ENCODE measurements around the gene XPR1. TPM values are rescaled to one million over a fixed set of nuclear protein-coding genes. Genes with fewer than 3 reads are reported as not detected.
"Not testable (repeated sequence)": the region's sequence is repeated elsewhere in the genome, so short reads cannot be mapped to it uniquely, and the experiment has no call there.

XPR1 gene
- polyA plus RNA-seq, 2 donors = 2.4 to 3.9 TPM

- Histone ChIP-seq H3K27ac (ENCODE audit: low read depth in 2 of 2, low read length in 1 of 2) (no peak overlapping the region), H3K4me3 (ENCODE audit: low read depth in 1 of 2, low read length in 2 of 2) (no peak overlapping the region), H3K27me3 (ENCODE audit: control insufficient read depth in 1 of 2, insufficient read depth in 2 of 2, low read length in 2 of 2) (no peaks in the 10 kb centered on the region), H3K36me3 (ENCODE audit: control insufficient read depth in 2 of 2, insufficient read depth in 2 of 2, low read length in 1 of 2) (no peaks in the 10 kb centered on the region), H3K9me3 (ENCODE audit: control insufficient read depth in 2 of 2, insufficient read depth in 1 of 2, low read depth in 1 of 2, low read length in 1 of 2) (no peaks in the 10 kb centered on the region), H3K4me1 (ENCODE audit: control insufficient read depth in 2 of 2, insufficient read depth in 2 of 2, low read length in 1 of 2) (no peaks in the 10 kb centered on the region)
- 96 to 100% methylated on average over 1 of the region's 1 CpG for WGBS, 2 donors
Measured at GRCh38 chr1:180696361-180696760, 64.5 kb downstream of the XPR1 start.

- Histone ChIP-seq H3K4me3 (ENCODE audit: low read depth in 1 of 2, low read length in 2 of 2) (no peak overlapping the region), H3K4me1 (ENCODE audit: control insufficient read depth in 2 of 2, insufficient read depth in 2 of 2, low read length in 1 of 2) (no peaks in the 10 kb centered on the region), H3K27ac (ENCODE audit: low read depth in 2 of 2, low read length in 1 of 2) (no peak overlapping the region), H3K9me3 (ENCODE audit: control insufficient read depth in 2 of 2, insufficient read depth in 1 of 2, low read depth in 1 of 2, low read length in 1 of 2) (peaks cover 0 to 2% of the 10 kb centered on the region in 2 donors), H3K36me3 (ENCODE audit: control insufficient read depth in 2 of 2, insufficient read depth in 2 of 2, low read length in 1 of 2) (no peaks in the 10 kb centered on the region), H3K27me3 (ENCODE audit: control insufficient read depth in 1 of 2, insufficient read depth in 2 of 2, low read length in 2 of 2) (no peaks in the 10 kb centered on the region)
- 99 to 100% methylated on average over 1 of the region's 1 CpG for WGBS, 2 donors
Measured at GRCh38 chr1:180698580-180698979, 66.8 kb downstream of the XPR1 start.

- H3K27me3 ChIP-seq (ENCODE audit: control insufficient read depth in 1 of 2, insufficient read depth in 2 of 2, low read length in 2 of 2); H3K4me1 ChIP-seq (ENCODE audit: control insufficient read depth in 2 of 2, insufficient read depth in 2 of 2, low read length in 1 of 2); H3K4me3 ChIP-seq (ENCODE audit: low read depth in 1 of 2, low read length in 2 of 2); H3K27ac ChIP-seq (ENCODE audit: low read depth in 2 of 2, low read length in 1 of 2); H3K36me3 ChIP-seq (ENCODE audit: control insufficient read depth in 2 of 2, insufficient read depth in 2 of 2, low read length in 1 of 2); H3K9me3 ChIP-seq (ENCODE audit: control insufficient read depth in 2 of 2, insufficient read depth in 1 of 2, low read depth in 1 of 2, low read length in 1 of 2): not testable (repeated sequence)
- 95 to 99% methylated on average over 2 of the region's 2 CpGs for WGBS, 2 donors
Measured at GRCh38 chr1:180702376-180702775, 70.6 kb downstream of the XPR1 start.

GRCh38 chr1:180710746-180711145 lies 78.9 kb downstream of the XPR1 start:
- H3K27ac ChIP-seq (ENCODE audit: low read depth in 2 of 2, low read length in 1 of 2); H3K9me3 ChIP-seq (ENCODE audit: control insufficient read depth in 2 of 2, insufficient read depth in 1 of 2, low read depth in 1 of 2, low read length in 1 of 2); H3K4me3 ChIP-seq (ENCODE audit: low read depth in 1 of 2, low read length in 2 of 2); H3K27me3 ChIP-seq (ENCODE audit: control insufficient read depth in 1 of 2, insufficient read depth in 2 of 2, low read length in 2 of 2); H3K36me3 ChIP-seq (ENCODE audit: control insufficient read depth in 2 of 2, insufficient read depth in 2 of 2, low read length in 1 of 2); H3K4me1 ChIP-seq (ENCODE audit: control insufficient read depth in 2 of 2, insufficient read depth in 2 of 2, low read length in 1 of 2): not testable (repeated sequence)
- 91 to 95% methylated on average over 24 to 30 of the region's 30 CpGs for WGBS, 2 donors

GRCh38 chr1:180711260-180711659 lies 79.4 kb downstream of the XPR1 start:
- 95 to 96% methylated on average over 15 to 18 of the region's 19 CpGs for WGBS, 2 donors
- not testable (repeated sequence) for H3K4me1 ChIP-seq (ENCODE audit: control insufficient read depth in 2 of 2, insufficient read depth in 2 of 2, low read length in 1 of 2); H3K36me3 ChIP-seq (ENCODE audit: control insufficient read depth in 2 of 2, insufficient read depth in 2 of 2, low read length in 1 of 2); H3K9me3 ChIP-seq (ENCODE audit: control insufficient read depth in 2 of 2, insufficient read depth in 1 of 2, low read depth in 1 of 2, low read length in 1 of 2); H3K4me3 ChIP-seq (ENCODE audit: low read depth in 1 of 2, low read length in 2 of 2); H3K27ac ChIP-seq (ENCODE audit: low read depth in 2 of 2, low read length in 1 of 2); H3K27me3 ChIP-seq (ENCODE audit: control insufficient read depth in 1 of 2, insufficient read depth in 2 of 2, low read length in 2 of 2)

- Histone ChIP-seq H3K27me3 (ENCODE audit: control insufficient read depth in 1 of 2, insufficient read depth in 2 of 2, low read length in 2 of 2) (no peaks in the 10 kb centered on the region), H3K36me3 (ENCODE audit: control insufficient read depth in 2 of 2, insufficient read depth in 2 of 2, low read length in 1 of 2) (no peaks in the 10 kb centered on the region), H3K27ac (ENCODE audit: low read depth in 2 of 2, low read length in 1 of 2) (no peak overlapping the region), H3K4me1 (ENCODE audit: control insufficient read depth in 2 of 2, insufficient read depth in 2 of 2, low read length in 1 of 2) (no peaks in the 10 kb centered on the region), H3K9me3 (ENCODE audit: control insufficient read depth in 2 of 2, insufficient read depth in 1 of 2, low read depth in 1 of 2, low read length in 1 of 2) (no peaks in the 10 kb centered on the region), H3K4me3 (ENCODE audit: low read depth in 1 of 2, low read length in 2 of 2) (no peak overlapping the region)
- 94% methylated on average over 4 of the region's 4 CpGs for WGBS, 2 donors
Measured at GRCh38 chr1:180720753-180721152, 88.9 kb downstream of the XPR1 start.

- no peaks in the 10 kb centered on the region for H3K27me3 ChIP-seq (ENCODE audit: control insufficient read depth in 1 of 2, insufficient read depth in 2 of 2, low read length in 2 of 2)
- no peaks in the 10 kb centered on the region for H3K36me3 ChIP-seq (ENCODE audit: control insufficient read depth in 2 of 2, insufficient read depth in 2 of 2, low read length in 1 of 2)
- H3K9me3 ChIP-seq (ENCODE audit: control insufficient read depth in 2 of 2, insufficient read depth in 1 of 2, low read depth in 1 of 2, low read length in 1 of 2) = no peaks in the 10 kb centered on the region
- no peak overlapping the region for H3K27ac ChIP-seq (ENCODE audit: low read depth in 2 of 2, low read length in 1 of 2)
- 95 to 98% methylated on average over 1 of the region's 1 CpG for WGBS, 2 donors
- H3K4me1 ChIP-seq (ENCODE audit: control insufficient read depth in 2 of 2, insufficient read depth in 2 of 2, low read length in 1 of 2) = no peaks in the 10 kb centered on the region
- no peak overlapping the region for H3K4me3 ChIP-seq (ENCODE audit: low read depth in 1 of 2, low read length in 2 of 2)
Measured at GRCh38 chr1:180722586-180722985, 90.8 kb downstream of the XPR1 start.

- H3K9me3 ChIP-seq (ENCODE audit: control insufficient read depth in 2 of 2, insufficient read depth in 1 of 2, low read depth in 1 of 2, low read length in 1 of 2) = no peaks in the 10 kb centered on the region
- no peaks in the 10 kb centered on the region for H3K4me1 ChIP-seq (ENCODE audit: control insufficient read depth in 2 of 2, insufficient read depth in 2 of 2, low read length in 1 of 2)
- no peaks in the 10 kb centered on the region for H3K27me3 ChIP-seq (ENCODE audit: control insufficient read depth in 1 of 2, insufficient read depth in 2 of 2, low read length in 2 of 2)
- H3K4me3 ChIP-seq (ENCODE audit: low read depth in 1 of 2, low read length in 2 of 2) = no peak overlapping the region
- no peak overlapping the region for H3K27ac ChIP-seq (ENCODE audit: low read depth in 2 of 2, low read length in 1 of 2)
- WGBS, 2 donors = 67 to 83% methylated on average over 1 of the region's 1 CpG
- H3K36me3 ChIP-seq (ENCODE audit: control insufficient read depth in 2 of 2, insufficient read depth in 2 of 2, low read length in 1 of 2) = no peaks in the 10 kb centered on the region
Measured at GRCh38 chr1:180724055-180724454, 92.2 kb downstream of the XPR1 start.

- H3K27me3 ChIP-seq (ENCODE audit: control insufficient read depth in 1 of 2, insufficient read depth in 2 of 2, low read length in 2 of 2); H3K4me3 ChIP-seq (ENCODE audit: low read depth in 1 of 2, low read length in 2 of 2); H3K36me3 ChIP-seq (ENCODE audit: control insufficient read depth in 2 of 2, insufficient read depth in 2 of 2, low read length in 1 of 2); H3K9me3 ChIP-seq (ENCODE audit: control insufficient read depth in 2 of 2, insufficient read depth in 1 of 2, low read depth in 1 of 2, low read length in 1 of 2); H3K27ac ChIP-seq (ENCODE audit: low read depth in 2 of 2, low read length in 1 of 2); H3K4me1 ChIP-seq (ENCODE audit: control insufficient read depth in 2 of 2, insufficient read depth in 2 of 2, low read length in 1 of 2): not testable (repeated sequence)
- 93 to 97% methylated on average over 6 of the region's 6 CpGs for WGBS, 2 donors
Measured at GRCh38 chr1:180726024-180726423, 94.2 kb downstream of the XPR1 start.

- 85 to 94% methylated on average over 3 of the region's 3 CpGs for WGBS, 2 donors
- H3K4me1 ChIP-seq (ENCODE audit: control insufficient read depth in 2 of 2, insufficient read depth in 2 of 2, low read length in 1 of 2); H3K27me3 ChIP-seq (ENCODE audit: control insufficient read depth in 1 of 2, insufficient read depth in 2 of 2, low read length in 2 of 2); H3K9me3 ChIP-seq (ENCODE audit: control insufficient read depth in 2 of 2, insufficient read depth in 1 of 2, low read depth in 1 of 2, low read length in 1 of 2); H3K4me3 ChIP-seq (ENCODE audit: low read depth in 1 of 2, low read length in 2 of 2); H3K27ac ChIP-seq (ENCODE audit: low read depth in 2 of 2, low read length in 1 of 2); H3K36me3 ChIP-seq (ENCODE audit: control insufficient read depth in 2 of 2, insufficient read depth in 2 of 2, low read length in 1 of 2): not testable (repeated sequence)
Measured at GRCh38 chr1:180727751-180728150, 95.9 kb downstream of the XPR1 start.
